Duodenal mucosa (tissue), 2 donors: ENCODE data around the gene CFAP97D1.

ENCODE experiments used
- H3K27ac ChIP-seq: one replicate; pipeline ENCODE4 v1.7.0; 2013; ENCODE audit warnings: low read depth, low read length
- H3K27me3 ChIP-seq, 2 donors: one replicate each; pipeline ENCODE4 v1.7.0; 2013; ENCODE audit warnings: low read length in 2 of 2, control low read depth in 1 of 2; ENCODE audit not compliant: insufficient read depth in 2 of 2, control insufficient read depth in 1 of 2
- H3K36me3 ChIP-seq, 2 donors: one replicate each; pipeline ENCODE4 v1.7.0; 2013; ENCODE audit warnings: low read length in 2 of 2, control low read depth in 1 of 2; ENCODE audit not compliant: insufficient read depth in 2 of 2, control insufficient read depth in 1 of 2
- H3K4me1 ChIP-seq, 2 donors: one replicate each; pipeline ENCODE4 v1.7.0; 2013; ENCODE audit warnings: low read length in 2 of 2, control low read depth in 1 of 2; ENCODE audit not compliant: insufficient read depth in 2 of 2, control insufficient read depth in 1 of 2
- H3K4me3 ChIP-seq, 2 donors: one replicate each; pipeline ENCODE4 v1.7.0; 2013; ENCODE audit warnings: low read length in 2 of 2, low read depth in 1 of 2
- H3K9ac ChIP-seq, 2 donors: one replicate each; pipeline ENCODE4 v1.7.0; 2013; ENCODE audit warnings: low read length in 2 of 2, low read depth in 1 of 2
- H3K9me3 ChIP-seq, 2 donors: one replicate each; pipeline ENCODE4 v1.7.0; 2013; ENCODE audit warnings: low read length in 2 of 2, control low read depth in 1 of 2; ENCODE audit not compliant: control insufficient read depth in 1 of 2

CFAP97D1 gene

GRCh38 chr17:43753493-43754129 lies 26.6 kb upstream of the CFAP97D1 start:
- no peaks in the 10 kb centered on the region for H3K4me1 ChIP-seq
- no peak overlapping the region for H3K27ac ChIP-seq

GRCh38 chr17:43754947-43755346 lies 25.3 kb upstream of the CFAP97D1 start:
- Histone ChIP-seq H3K4me1 (no peaks in the 10 kb centered on the region), H3K27ac (no peak overlapping the region), H3K36me3 (no peaks in the 10 kb centered on the region), H3K27me3 (peaks cover 26 to 36% of the 10 kb centered on the region in 2 donors), H3K9me3 (no peaks in the 10 kb centered on the region), H3K9ac (no peak overlapping the region), H3K4me3 (no peak overlapping the region)

More at GRCh38 chr17:43753493-43754129, 26.6 kb upstream of the CFAP97D1 start:
- H3K36me3 ChIP-seq: no peaks in the 10 kb centered on the region
- no peak overlapping the region for H3K4me3 ChIP-seq
- H3K27me3 ChIP-seq: peaks cover 26 to 36% of the 10 kb centered on the region in 2 donors
- no peak overlapping the region for H3K9ac ChIP-seq
- no peaks in the 10 kb centered on the region for H3K9me3 ChIP-seq

GRCh38 chr17:43755389-43755875 lies 24.8 kb upstream of the CFAP97D1 start:
- no peaks in the 10 kb centered on the region for H3K36me3 ChIP-seq
- no peak overlapping the region for H3K27ac ChIP-seq
- H3K9ac ChIP-seq: no peak overlapping the region
- no peaks in the 10 kb centered on the region for H3K9me3 ChIP-seq
- no peaks in the 10 kb centered on the region for H3K4me1 ChIP-seq
- H3K4me3 ChIP-seq: no peak overlapping the region
- H3K27me3 ChIP-seq: peaks cover 26 to 36% of the 10 kb centered on the region in 2 donors

GRCh38 chr17:43756201-43756600 lies 24.0 kb upstream of the CFAP97D1 start:
- Histone ChIP-seq H3K4me3 (no peak overlapping the region), H3K4me1 (peaks cover 0 to 4% of the 10 kb centered on the region in 2 donors), H3K36me3 (no peaks in the 10 kb centered on the region), H3K27ac (no peak overlapping the region), H3K9ac (no peak overlapping the region), H3K27me3 (peaks cover 26 to 36% of the 10 kb centered on the region in 2 donors), H3K9me3 (no peaks in the 10 kb centered on the region)

GRCh38 chr17:43757171-43757660 lies 23.0 kb upstream of the CFAP97D1 start:
- Histone ChIP-seq H3K4me1 (peaks cover 0 to 4% of the 10 kb centered on the region in 2 donors), H3K36me3 (no peaks in the 10 kb centered on the region), H3K9ac (no peak overlapping the region), H3K27me3 (peaks cover 26 to 31% of the 10 kb centered on the region in 2 donors), H3K27ac (no peak overlapping the region), H3K4me3 (no peak overlapping the region), H3K9me3 (no peaks in the 10 kb centered on the region)

GRCh38 chr17:43758086-43758485 lies 22.1 kb upstream of the CFAP97D1 start:
- Histone ChIP-seq H3K4me3 (no peak overlapping the region), H3K27me3 (peaks cover 26 to 31% of the 10 kb centered on the region in 2 donors), H3K4me1 (peaks cover 0 to 4% of the 10 kb centered on the region in 2 donors), H3K36me3 (no peaks in the 10 kb centered on the region), H3K27ac (no peak overlapping the region), H3K9ac (no peak overlapping the region), H3K9me3 (no peaks in the 10 kb centered on the region)

- H3K27ac ChIP-seq: no peak within 1 kb of the TSS
These were observed 21.6 kb upstream of the CFAP97D1 start, which contains the start of gene SOST for GRCh38 chr17:43758497-43759174. SOST (minus strand) TSS chr17:43758791; CDS start chr17:43758741, 50 bp downstream.

GRCh38 chr17:43759836-43760235 lies 20.4 kb upstream of the CFAP97D1 start:
- Histone ChIP-seq H3K4me1 (peaks cover 0 to 4% of the 10 kb centered on the region in 2 donors), H3K4me3 (no peak overlapping the region), H3K36me3 (no peaks in the 10 kb centered on the region), H3K27me3 (peaks cover 18 to 23% of the 10 kb centered on the region in 2 donors), H3K27ac (no peak overlapping the region), H3K9me3 (no peaks in the 10 kb centered on the region), H3K9ac (no peak overlapping the region)

More at GRCh38 chr17:43758497-43759174, 21.6 kb upstream of the CFAP97D1 start, which contains the start of gene SOST:
- no peaks in the 10 kb centered on the region for H3K36me3 ChIP-seq
- no peak within 1 kb of the TSS for H3K4me3 ChIP-seq
- H3K9ac ChIP-seq: no peak within 1 kb of the TSS
- H3K9me3 ChIP-seq: no peaks in the 10 kb centered on the region
- peaks cover 26 to 27% of the 10 kb centered on the region in 2 donors for H3K27me3 ChIP-seq
- H3K4me1 ChIP-seq: peaks cover 0 to 4% of the 10 kb centered on the region in 2 donors

GRCh38 chr17:43760254-43760852 lies 19.9 kb upstream of the CFAP97D1 start:
- H3K9ac ChIP-seq: no peak overlapping the region
- H3K9me3 ChIP-seq: no peaks in the 10 kb centered on the region
- no peak overlapping the region for H3K27ac ChIP-seq
- no peaks in the 10 kb centered on the region for H3K36me3 ChIP-seq
- H3K27me3 ChIP-seq: peaks cover 14 to 21% of the 10 kb centered on the region in 2 donors
- no peak overlapping the region for H3K4me3 ChIP-seq
- H3K4me1 ChIP-seq: peaks cover 0 to 4% of the 10 kb centered on the region in 2 donors
